GDM1 (cell line): Measurements from ENCODE around the gene DTHD1.

Experiments
- DNase-seq: peaks from one replicate; lab custom pipeline; 2025; lab: John Stamatoyannopoulos, UW

Gene DTHD1

GRCh38 chr4:36313703-36314102, 32.3 kb downstream of the DTHD1 start:
- DNase-seq, result no peak

GRCh38 chr4:36316607-36317006, 35.2 kb downstream of the DTHD1 start:
- DNase-seq, result no peak

- DNase-seq, result no peak
These were observed 36.3 kb downstream of the DTHD1 start for GRCh38 chr4:36317721-36318120.

- DNase-seq, result no peak
These were observed 38.9 kb downstream of the DTHD1 start for GRCh38 chr4:36320117-36320896.

- DNase-seq, result no peak
These were observed 39.8 kb downstream of the DTHD1 start for GRCh38 chr4:36321176-36321575.

GRCh38 chr4:36322921-36323354, 41.5 kb downstream of the DTHD1 start:
- no peak for DNase-seq

GRCh38 chr4:36323816-36324419, 42.5 kb downstream of the DTHD1 start:
- peak; percentile 16 for DNase-seq

GRCh38 chr4:36324808-36325207, 43.4 kb downstream of the DTHD1 start:
- no peak for DNase-seq

- DNase-seq, result no peak
These were observed 44.1 kb downstream of the DTHD1 start for GRCh38 chr4:36325499-36325898.

- no peak for DNase-seq
These were observed 44.5 kb downstream of the DTHD1 start for GRCh38 chr4:36325926-36326325.

- DNase-seq, result no peak
These were observed 45.1 kb downstream of the DTHD1 start for GRCh38 chr4:36326476-36327029.

GRCh38 chr4:36327400-36327799, 46.0 kb downstream of the DTHD1 start:
- no peak for DNase-seq

- no peak for DNase-seq
These were observed 46.7 kb downstream of the DTHD1 start for GRCh38 chr4:36328130-36328529.

- no peak for DNase-seq
These were observed 47.8 kb downstream of the DTHD1 start for GRCh38 chr4:36329228-36329627.

GRCh38 chr4:36330796-36331195, 49.4 kb downstream of the DTHD1 start:
- no peak for DNase-seq

GRCh38 chr4:36332023-36332781, 50.8 kb downstream of the DTHD1 start:
- no peak for DNase-seq

- no peak for DNase-seq
These were observed 51.3 kb downstream of the DTHD1 start for GRCh38 chr4:36332782-36333131.

GRCh38 chr4:36333303-36333877, 52.0 kb downstream of the DTHD1 start:
- no peak for DNase-seq

- no peak for DNase-seq
These were observed 56.3 kb downstream of the DTHD1 start for GRCh38 chr4:36337665-36338185.

- DNase-seq, result no peak
These were observed 57.6 kb downstream of the DTHD1 start for GRCh38 chr4:36338973-36339372.

GRCh38 chr4:36341936-36342335, 60.5 kb downstream of the DTHD1 start:
- DNase-seq, result no peak

- no peak for DNase-seq
These were observed 62.2 kb downstream of the DTHD1 start for GRCh38 chr4:36343501-36344175.
